HepG2 (cell line): ENCODE results near the gene DOCK2. TPM values are rescaled to one million over a fixed set of nuclear protein-coding genes. Genes with fewer than 3 reads are reported as not detected.

Source experiments
- ATAC-seq: fragments of 200-7000 bp; cut with Tn5 transposase; 3 replicates; pipeline ENCODE4 v1.9.1; 2020; ENCODE audit warnings: mild to moderate bottlenecking, moderate library complexity
- BruUV-seq: library from RNA; stranded (reverse); fragments of 400-500 nt; replicated peaks from 2 replicates; lab custom pipeline; 2021; lab: Mats Ljungman, UMichigan
- CTCF ChIA-PET: fragments of 300-600 bp; formaldehyde crosslinking; extraction: SDS; loops from one replicate; lab custom pipeline; 2021; ENCODE audit warnings: low total read pairs, inconsistent platforms, low intra/inter-chr PET ratio; lab: Yijun Ruan, JAX
- POLR2A ChIA-PET: fragments of 350-600 bp; sonication (Branson Sonifier 250); formaldehyde crosslinking; loops from one replicate; lab custom pipeline; 2020; ENCODE audit warnings: antibody characterized with exemption, inconsistent platforms; lab: Yijun Ruan, JAX
- DNase-seq: peaks from one replicate; pipeline ENCODE4 v3.0.0-alpha.2; 2015; ENCODE audit warnings: low spot score
- FAIRE-seq: peaks from 3 replicates; lab custom pipeline; 2011; peaks lifted over from hg19 to GRCh38; lab: Jason Lieb, UNC
- H2AFZ ChIP-seq: one replicate; pipeline ENCODE4 v1.6.1; 2011; ENCODE audit warnings: low read length, inconsistent platforms
- H3K27ac ChIP-seq: fragments of 300-600 bp; 3 replicates; pipeline ENCODE4 v1.8.0; 2011; ENCODE audit warnings: mixed run types, mild to moderate bottlenecking, mixed read lengths, low read length, inconsistent platforms; ENCODE audit not compliant: insufficient read depth; ENCODE audit errors: extremely low read length
- H3K27me3 ChIP-seq, 2 experiments: fragments of 200-600 bp in 1 of 2; 2 replicates in 1 of 2; 3 replicates in 1 of 2; pipeline versions ENCODE4 v1.6.0 to v1.8.0; 2011; ENCODE audit warnings: low read length in 2 of 2, mild to moderate bottlenecking in 2 of 2, moderate library complexity in 2 of 2, inconsistent platforms in 1 of 2; ENCODE audit not compliant: insufficient read depth in 2 of 2, control insufficient read depth in 1 of 2
- H3K36me3 ChIP-seq, 2 experiments: fragments of 200-600 bp in 1 of 2; replicated peaks in 1 of 2; 2 replicates in 1 of 2; 3 replicates in 1 of 2; pipeline versions ENCODE4 v1.5.1 to v1.8.0; 2011; ENCODE audit warnings: low read length in 2 of 2, inconsistent platforms in 1 of 2; ENCODE audit not compliant: insufficient read depth in 2 of 2, control insufficient read depth in 1 of 2
- H3K4me1 ChIP-seq: 2 replicates; pipeline ENCODE4 v1.5.1; 2012; ENCODE audit warnings: low read length, inconsistent platforms; ENCODE audit not compliant: insufficient read depth
- H3K4me2 ChIP-seq: 2 replicates; pipeline ENCODE4 v1.6.0; 2011; ENCODE audit warnings: low read depth, low read length, inconsistent platforms
- H3K4me3 ChIP-seq, 3 experiments: fragments of 200-600 bp in 1 of 3; sonication (generic), shearing (Covaris generic) in 1 of 3; replicated peaks in 1 of 3; 2 replicates each; pipeline ENCODE4 v1.5.1; 2011 to 2016; ENCODE audit warnings: low read length in 3 of 3, inconsistent platforms in 2 of 3, low read depth in 2 of 3, mild to moderate bottlenecking in 2 of 3, control low read depth in 1 of 3, mixed read lengths in 1 of 3; ENCODE audit not compliant: insufficient read depth in 1 of 3
- H3K79me2 ChIP-seq: one replicate; pipeline ENCODE4 v1.6.1; 2011; ENCODE audit warnings: low read length, inconsistent platforms; ENCODE audit not compliant: insufficient read depth
- H3K9ac ChIP-seq: 2 replicates; pipeline ENCODE4 v1.6.0; 2011; ENCODE audit warnings: mild to moderate bottlenecking, low read depth, low read length, inconsistent platforms; ENCODE audit not compliant: insufficient read depth
- H3K9me3 ChIP-seq: 2 replicates; pipeline ENCODE4 v1.5.1; 2012; ENCODE audit warnings: mild to moderate bottlenecking, low read length
- H4K20me1 ChIP-seq: 2 replicates; pipeline ENCODE4 v1.6.0; 2011; ENCODE audit warnings: inconsistent platforms, mild to moderate bottlenecking, low read length, moderate library complexity; ENCODE audit not compliant: insufficient read depth
- GABPB1 ChIP-seq: IDR thresholded peaks from 2 replicates; pipeline ENCODE4 v1.6.1; 2016; ENCODE audit warnings: mild to moderate bottlenecking, missing genetic modification reagents, moderate library complexity, missing compliant biosample characterization
- MED1 ChIP-seq: sonication (generic); formaldehyde crosslinking; IDR thresholded peaks from 2 replicates; pipeline ENCODE4 v1.4.0; 2020; ENCODE audit warnings: missing genetic modification reagents
- MIER3 ChIP-seq: IDR thresholded peaks from 2 replicates; pipeline ENCODE4 v1.6.1; 2016; ENCODE audit warnings: missing compliant biosample characterization, borderline replicate concordance
- RFX1 ChIP-seq: fragments of 450-650 bp; IDR thresholded peaks from 2 replicates; pipeline ENCODE4 v1.6.1; 2017
- ZEB1 ChIP-seq: IDR thresholded peaks from 2 replicates; pipeline ENCODE4 v1.6.1; 2012; ENCODE audit warnings: mild to moderate bottlenecking, low read depth, inconsistent platforms; ENCODE audit not compliant: insufficient replicate concordance
- ZFYVE20 ChIP-seq: sonication (generic); formaldehyde crosslinking; IDR thresholded peaks from 2 replicates; pipeline ENCODE4 v1.8.0; 2023; ENCODE audit warnings: low read depth, mild to moderate bottlenecking, moderate library complexity, missing genetic modification reagents, borderline replicate concordance
- ZNF124 ChIP-seq: sonication (generic); formaldehyde crosslinking; IDR thresholded peaks from 2 replicates; pipeline ENCODE4 v1.4.0; 2020; ENCODE audit warnings: missing genetic modification reagents
- ZNF232 ChIP-seq: sonication (generic); formaldehyde crosslinking; IDR thresholded peaks from 2 replicates; pipeline ENCODE4 v1.4.0; 2020; ENCODE audit warnings: missing genetic modification reagents, borderline replicate concordance
- ZNF329 ChIP-seq: sonication (generic); formaldehyde crosslinking; IDR thresholded peaks from 2 replicates; pipeline ENCODE4 v1.9.0; 2021; ENCODE audit warnings: low read depth, mild to moderate bottlenecking, missing genetic modification reagents
- ZNF460 ChIP-seq: sonication (generic); formaldehyde crosslinking; IDR thresholded peaks from 2 replicates; pipeline ENCODE4 v1.5.1; 2020; ENCODE audit warnings: missing genetic modification reagents, mild to moderate bottlenecking, borderline replicate concordance
- ZNF589 ChIP-seq: sonication (generic); formaldehyde crosslinking; conservative IDR thresholded peaks from 2 replicates; pipeline ENCODE4 v1.8.0; 2022; ENCODE audit warnings: mild to moderate bottlenecking, moderate library complexity, missing genetic modification reagents
- WGBS: methylation state at CpG from one replicate; pipeline ENCODE4 v1.1.6; 2017; ENCODE audit warnings: low lambda C conversion rate; 5-methylcytosine and 5-hydroxymethylcytosine counted together
- in situ Hi-C: cut with HindIII; loops from 2 replicates; pipeline ENCODE4 v1.10.0; 2017; ENCODE audit warnings: low pct_unique_long_range_greater_than_20kb; ENCODE audit not compliant: extremely low pct_ligation_motif_present
- intact Hi-C: fragments of 100-400 bp; cut with micrococcal nuclease; formaldehyde crosslinking; loops from one replicate; pipeline ENCODE4 v1.10.0; 2022; ENCODE audit not compliant: unreplicated experiment
- polyA plus RNA-seq, 8 experiments: library from polyadenylated mRNA; depleted of rRNA in 3 of 8; stranded (reverse) in 7 of 8; unstranded in 1 of 8; fragments of >200 nt; fragmentation: Illumina TruSeq in 4 of 8; extraction: Trizol in 4 of 8; gene quantifications; 2 replicates each; pipeline versions ENCODE4 v1.2.1 to v1.2.3, GENCODE V29; 2011 to 2016; ENCODE audit warnings: low read depth in 4 of 8, missing spikeins in 1 of 8, mixed read lengths in 1 of 8; ENCODE audit not compliant: insufficient read depth in 1 of 8
- total RNA-seq, 5 experiments: library from RNA; depleted of rRNA; stranded (reverse); fragments of >200 nt; fragmentation: Illumina TruSeq; extraction: Trizol; gene quantifications; 2 replicates each; pipeline ENCODE4 v1.2.3, GENCODE V29; 2016; ENCODE audit warnings: low read depth in 1 of 5
- TF ChIP-seq, protein P1 (sequence below): sonication (generic); formaldehyde crosslinking; conservative IDR thresholded peaks from 2 replicates; pipeline ENCODE4 v1.8.0; 2022; ENCODE audit warnings: low read depth, missing genetic modification reagents
- TF ChIP-seq, protein P2 (sequence below): sonication (generic); formaldehyde crosslinking; IDR thresholded peaks from 2 replicates; pipeline ENCODE4 v1.4.0; 2020; ENCODE audit warnings: mild to moderate bottlenecking, missing genetic modification reagents
- TF ChIP-seq, protein P3 (sequence below): sonication (generic); formaldehyde crosslinking; IDR thresholded peaks from 2 replicates; pipeline ENCODE4 v1.4.0; 2020; ENCODE audit warnings: missing genetic modification reagents, borderline replicate concordance

The DOCK2 gene
- total and polyA plus RNA-seq, 2 of the 13 experiments (the other 11 are each of a cell fraction or from before 2014, with no cell fraction given): not detected

DNA sequence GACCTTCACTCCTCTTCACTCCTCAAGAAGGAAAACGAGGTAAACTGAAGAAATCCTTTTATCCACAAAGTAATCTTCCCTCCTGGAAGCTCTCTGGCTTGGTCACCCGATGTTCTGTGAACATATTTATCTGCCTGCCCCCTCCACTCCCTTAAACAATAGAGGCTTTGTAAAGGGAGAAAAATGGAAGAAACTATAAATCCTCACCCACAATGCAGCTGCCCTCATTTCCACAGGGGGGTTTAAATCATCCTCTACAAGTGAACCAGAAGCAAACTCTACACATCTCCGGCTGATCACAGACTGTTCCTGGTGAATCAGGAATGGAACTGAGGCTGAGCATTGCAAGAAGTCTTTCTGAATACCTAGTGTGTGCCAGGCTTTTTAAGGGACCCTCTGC is 336.0 kb downstream of the DOCK2 start:
- H3K4me2 ChIP-seq: no peak overlapping the region
- H3K4me1 ChIP-seq: no peaks in the 10 kb centered on the region
- no peak overlapping the region for H3K9ac ChIP-seq
- in situ Hi-C loops (no loop called here), intact Hi-C loops (no loop called here)
- H3K27me3 ChIP-seq: peaks cover 0 to 3% of the 10 kb centered on the region in 2 experiments; a peak in 2 of 5 replicates
- H4K20me1 ChIP-seq: no peaks in the 10 kb centered on the region
- POLR2A ChIA-PET: no interaction called here
- H3K9me3 ChIP-seq: no peaks in the 10 kb centered on the region
- H3K36me3 ChIP-seq: no peaks in the 10 kb centered on the region
- no peak overlapping the region for H3K27ac ChIP-seq
- H2AFZ ChIP-seq: no peak overlapping the region
- WGBS: 0% methylated on average over 3 of the region's 3 CpGs
- no peak for FAIRE-seq
- no peaks in the 10 kb centered on the region for H3K79me2 ChIP-seq
- BruUV-seq: no TSS peak
- no peak overlapping the region for H3K4me3 ChIP-seq
- TF ChIP-seq ZNF124 (no peak), GABPB1 (CRISPR knock-in tag) (no peak), ZNF329 (no peak), ZEB1 (no peak), MIER3 (CRISPR knock-in tag) (no peak)
- TF ChIP-seq, protein P1, sequence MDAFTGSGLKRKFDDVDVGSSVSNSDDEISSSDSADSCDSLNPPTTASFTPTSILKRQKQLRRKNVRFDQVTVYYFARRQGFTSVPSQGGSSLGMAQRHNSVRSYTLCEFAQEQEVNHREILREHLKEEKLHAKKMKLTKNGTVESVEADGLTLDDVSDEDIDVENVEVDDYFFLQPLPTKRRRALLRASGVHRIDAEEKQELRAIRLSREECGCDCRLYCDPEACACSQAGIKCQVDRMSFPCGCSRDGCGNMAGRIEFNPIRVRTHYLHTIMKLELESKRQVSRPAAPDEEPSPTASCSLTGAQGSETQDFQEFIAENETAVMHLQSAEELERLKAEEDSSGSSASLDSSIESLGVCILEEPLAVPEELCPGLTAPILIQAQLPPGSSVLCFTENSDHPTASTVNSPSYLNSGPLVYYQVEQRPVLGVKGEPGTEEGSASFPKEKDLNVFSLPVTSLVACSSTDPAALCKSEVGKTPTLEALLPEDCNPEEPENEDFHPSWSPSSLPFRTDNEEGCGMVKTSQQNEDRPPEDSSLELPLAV: no peak
- TF ChIP-seq, all 625 proteins: peak for 0
- ATAC-seq (no peak), DNase-seq (no peak)
- CTCF ChIA-PET: no interaction called here

DNA sequence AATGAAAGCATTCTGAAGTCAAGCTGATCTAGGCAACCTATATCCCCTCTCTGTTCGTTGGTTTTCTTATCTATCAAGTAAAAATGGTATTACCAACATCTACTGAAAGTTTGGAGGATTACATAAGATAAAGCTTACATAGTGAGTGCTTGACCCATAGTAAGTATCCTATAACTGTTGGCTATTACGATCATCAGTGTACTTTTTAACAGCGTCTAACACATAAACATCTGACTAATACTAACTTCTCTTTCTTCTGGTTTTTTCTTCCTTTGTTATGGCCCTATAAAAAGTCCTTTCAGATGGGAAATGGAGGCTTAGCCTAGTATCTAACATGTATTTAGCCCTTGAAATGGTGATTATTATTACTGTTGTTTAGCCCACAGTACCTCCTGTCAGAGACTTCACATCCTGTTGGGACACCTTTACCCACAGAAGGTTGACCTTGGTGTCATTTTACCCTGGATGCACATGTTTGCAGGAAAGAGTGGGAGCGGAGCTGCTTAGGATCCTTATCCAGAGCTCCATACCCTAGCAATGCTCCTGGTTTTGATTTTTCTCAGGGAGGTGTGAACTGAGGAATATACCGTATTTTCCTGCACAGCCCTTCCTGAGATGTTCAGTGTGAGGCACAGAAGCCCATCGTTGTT is 337.2 kb downstream of the DOCK2 start:
- Histone ChIP-seq H4K20me1 (no peaks in the 10 kb centered on the region), H3K4me1 (no peaks in the 10 kb centered on the region), H3K36me3 (no peaks in the 10 kb centered on the region), H2AFZ (no peak overlapping the region), H3K79me2 (no peaks in the 10 kb centered on the region), H3K27ac (no peak overlapping the region), H3K27me3 (no peaks in the 10 kb centered on the region; a peak in 2 of 5 replicates), H3K9ac (no peak overlapping the region), H3K4me2 (no peak overlapping the region), H3K4me3 (no peak overlapping the region), H3K9me3 (no peaks in the 10 kb centered on the region)
- WGBS: 1% methylated on average over 6 of the region's 6 CpGs
- ChIA-PET POLR2A (no interaction called here), CTCF (no interaction called here)
- BruUV-seq: no TSS peak
- intact Hi-C loops (no loop called here), in situ Hi-C loops (no loop called here)
- no peak for DNase-seq
- no peak for FAIRE-seq
- ATAC-seq: no peak
- TF ChIP-seq ZNF232 (CRISPR knock-in tag) (no peak), ZFYVE20 (CRISPR knock-in tag) (no peak), ZNF589 (no peak), RFX1 (no peak), ZNF460 (CRISPR knock-in tag) (no peak), MED1 (CRISPR knock-in tag) (no peak)
- TF ChIP-seq, protein P2, sequence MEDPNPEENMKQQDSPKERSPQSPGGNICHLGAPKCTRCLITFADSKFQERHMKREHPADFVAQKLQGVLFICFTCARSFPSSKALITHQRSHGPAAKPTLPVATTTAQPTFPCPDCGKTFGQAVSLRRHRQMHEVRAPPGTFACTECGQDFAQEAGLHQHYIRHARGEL (CRISPR knock-in tag): no peak
- TF ChIP-seq, protein P3, sequence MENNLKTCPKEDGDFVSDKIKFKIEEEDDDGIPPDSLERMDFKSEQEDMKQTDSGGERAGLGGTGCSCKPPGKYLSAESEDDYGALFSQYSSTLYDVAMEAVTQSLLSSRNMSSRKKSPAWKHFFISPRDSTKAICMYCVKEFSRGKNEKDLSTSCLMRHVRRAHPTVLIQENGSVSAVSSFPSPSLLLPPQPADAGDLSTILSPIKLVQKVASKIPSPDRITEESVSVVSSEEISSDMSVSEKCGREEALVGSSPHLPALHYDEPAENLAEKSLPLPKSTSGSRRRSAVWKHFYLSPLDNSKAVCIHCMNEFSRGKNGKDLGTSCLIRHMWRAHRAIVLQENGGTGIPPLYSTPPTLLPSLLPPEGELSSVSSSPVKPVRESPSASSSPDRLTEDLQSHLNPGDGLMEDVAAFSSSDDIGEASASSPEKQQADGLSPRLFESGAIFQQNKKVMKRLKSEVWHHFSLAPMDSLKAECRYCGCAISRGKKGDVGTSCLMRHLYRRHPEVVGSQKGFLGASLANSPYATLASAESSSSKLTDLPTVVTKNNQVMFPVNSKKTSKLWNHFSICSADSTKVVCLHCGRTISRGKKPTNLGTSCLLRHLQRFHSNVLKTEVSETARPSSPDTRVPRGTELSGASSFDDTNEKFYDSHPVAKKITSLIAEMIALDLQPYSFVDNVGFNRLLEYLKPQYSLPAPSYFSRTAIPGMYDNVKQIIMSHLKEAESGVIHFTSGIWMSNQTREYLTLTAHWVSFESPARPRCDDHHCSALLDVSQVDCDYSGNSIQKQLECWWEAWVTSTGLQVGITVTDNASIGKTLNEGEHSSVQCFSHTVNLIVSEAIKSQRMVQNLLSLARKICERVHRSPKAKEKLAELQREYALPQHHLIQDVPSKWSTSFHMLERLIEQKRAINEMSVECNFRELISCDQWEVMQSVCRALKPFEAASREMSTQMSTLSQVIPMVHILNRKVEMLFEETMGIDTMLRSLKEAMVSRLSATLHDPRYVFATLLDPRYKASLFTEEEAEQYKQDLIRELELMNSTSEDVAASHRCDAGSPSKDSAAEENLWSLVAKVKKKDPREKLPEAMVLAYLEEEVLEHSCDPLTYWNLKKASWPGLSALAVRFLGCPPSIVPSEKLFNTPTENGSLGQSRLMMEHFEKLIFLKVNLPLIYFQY (CRISPR knock-in tag): no peak
